Adrenal gland (tissue), 5 donors: ENCODE measurements around the gene PCDH17.

ENCODE experiments used
- POLR2A ChIP-seq, 2 donors: fragments of 450-650 bp; IDR thresholded peaks; one replicate each; pipeline ENCODE4 v1.6.1; 2017; ENCODE audit warnings: antibody characterized with exemption in 2 of 2, mild to moderate bottlenecking in 2 of 2, moderate library complexity in 1 of 2
- TF ChIP-seq, protein P1 (sequence below), 6 experiments: fragments of 450-650 bp in 4 of 6; fragments of 200-600 bp in 2 of 6; sonication (generic) in 1 of 6; IDR thresholded peaks; 1 replicate in 5 of 6; 2 replicates in 1 of 6; pipeline versions ENCODE4 v1.5.1 to v1.8.0; 2016 to 2021; ENCODE audit warnings: antibody characterized with exemption in 6 of 6, mild to moderate bottlenecking in 2 of 6, moderate library complexity in 1 of 6
- donor health status: DM: no; HTN: no; CAD: no.

DNA sequence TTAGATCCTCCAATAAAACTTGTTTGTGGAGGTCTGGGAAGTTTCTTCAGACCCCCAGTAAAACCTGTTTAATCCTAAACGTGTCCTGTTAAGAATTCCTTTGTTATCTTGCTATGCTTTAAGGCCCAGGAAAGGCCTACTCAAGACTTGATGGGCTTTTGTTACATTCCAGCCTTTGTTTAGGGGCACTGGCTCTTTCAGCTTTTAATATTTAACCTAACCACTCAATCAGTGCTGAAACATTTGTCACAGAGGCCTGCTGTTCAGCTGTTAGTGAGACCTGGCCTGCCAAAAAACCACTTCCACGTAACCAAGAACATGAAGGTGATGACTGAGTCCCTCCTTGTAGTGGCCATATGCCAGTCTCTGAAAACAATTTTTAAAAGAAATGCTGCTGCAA is 41.7 kb downstream of the PCDH17 start:
- TF ChIP-seq, protein P1, sequence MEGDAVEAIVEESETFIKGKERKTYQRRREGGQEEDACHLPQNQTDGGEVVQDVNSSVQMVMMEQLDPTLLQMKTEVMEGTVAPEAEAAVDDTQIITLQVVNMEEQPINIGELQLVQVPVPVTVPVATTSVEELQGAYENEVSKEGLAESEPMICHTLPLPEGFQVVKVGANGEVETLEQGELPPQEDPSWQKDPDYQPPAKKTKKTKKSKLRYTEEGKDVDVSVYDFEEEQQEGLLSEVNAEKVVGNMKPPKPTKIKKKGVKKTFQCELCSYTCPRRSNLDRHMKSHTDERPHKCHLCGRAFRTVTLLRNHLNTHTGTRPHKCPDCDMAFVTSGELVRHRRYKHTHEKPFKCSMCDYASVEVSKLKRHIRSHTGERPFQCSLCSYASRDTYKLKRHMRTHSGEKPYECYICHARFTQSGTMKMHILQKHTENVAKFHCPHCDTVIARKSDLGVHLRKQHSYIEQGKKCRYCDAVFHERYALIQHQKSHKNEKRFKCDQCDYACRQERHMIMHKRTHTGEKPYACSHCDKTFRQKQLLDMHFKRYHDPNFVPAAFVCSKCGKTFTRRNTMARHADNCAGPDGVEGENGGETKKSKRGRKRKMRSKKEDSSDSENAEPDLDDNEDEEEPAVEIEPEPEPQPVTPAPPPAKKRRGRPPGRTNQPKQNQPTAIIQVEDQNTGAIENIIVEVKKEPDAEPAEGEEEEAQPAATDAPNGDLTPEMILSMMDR (IDR thresholded peaks at IDR 0.05), result no peak
- no peak for TF ChIP-seq POLR2A (IDR thresholded peaks at IDR 0.05)
